Measurements from ENCODE around the gene KIF26B. TPM values are rescaled to one million over a fixed set of nuclear protein-coding genes. Genes with fewer than 3 reads are reported as not detected.

Gene KIF26B
- total RNA-seq, 2 experiments from 2014 or later: 0.60 to 0.84 TPM

DNA sequence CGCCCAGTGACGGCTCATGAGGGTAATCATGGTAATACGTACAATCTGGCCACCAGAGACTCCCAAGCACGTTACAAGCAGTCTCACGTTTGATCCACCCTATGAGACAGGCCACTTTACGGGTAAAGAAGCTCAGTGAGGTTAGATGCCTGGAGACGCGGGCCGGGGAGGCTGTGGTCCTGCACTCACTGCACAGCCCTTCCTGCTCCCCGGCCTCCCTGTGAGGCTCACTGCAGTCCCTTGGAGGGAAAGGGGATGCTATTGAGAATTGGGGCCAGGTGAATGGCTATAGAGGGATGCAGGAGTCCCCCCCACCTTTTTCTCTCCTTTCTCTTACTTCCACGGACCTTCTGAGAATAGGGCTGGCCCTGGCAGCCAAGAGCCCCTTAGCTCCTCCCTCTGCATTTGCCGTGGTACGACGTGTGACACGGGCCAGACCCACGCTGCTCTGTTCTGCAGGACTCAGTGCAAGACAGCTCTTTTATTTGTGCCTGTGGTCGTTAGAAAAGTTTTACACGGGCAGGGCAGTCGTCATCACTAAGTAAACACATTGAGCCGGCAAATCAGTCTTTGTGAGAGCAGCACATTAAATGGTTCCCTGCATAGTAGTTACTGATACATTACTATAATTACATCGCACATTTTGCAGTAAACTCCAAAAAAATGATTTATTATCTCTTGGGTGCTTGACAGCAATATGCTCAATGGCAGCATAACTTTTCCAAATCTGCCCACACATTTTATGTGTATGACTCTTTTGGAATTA lies 18.8 kb downstream of the KIF26B start:
- Mint-ChIP-seq H3K36me3 (no peaks in the 10 kb centered on the region), H3K4me3 (no peak overlapping the region), H3K27me3 (peaks cover 15% of the 10 kb centered on the region), H3K4me1 (peaks cover 2% of the 10 kb centered on the region), H3K9me3 (no peaks in the 10 kb centered on the region), H3K27ac (no peak overlapping the region)
- no peak for DNase-seq

DNA sequence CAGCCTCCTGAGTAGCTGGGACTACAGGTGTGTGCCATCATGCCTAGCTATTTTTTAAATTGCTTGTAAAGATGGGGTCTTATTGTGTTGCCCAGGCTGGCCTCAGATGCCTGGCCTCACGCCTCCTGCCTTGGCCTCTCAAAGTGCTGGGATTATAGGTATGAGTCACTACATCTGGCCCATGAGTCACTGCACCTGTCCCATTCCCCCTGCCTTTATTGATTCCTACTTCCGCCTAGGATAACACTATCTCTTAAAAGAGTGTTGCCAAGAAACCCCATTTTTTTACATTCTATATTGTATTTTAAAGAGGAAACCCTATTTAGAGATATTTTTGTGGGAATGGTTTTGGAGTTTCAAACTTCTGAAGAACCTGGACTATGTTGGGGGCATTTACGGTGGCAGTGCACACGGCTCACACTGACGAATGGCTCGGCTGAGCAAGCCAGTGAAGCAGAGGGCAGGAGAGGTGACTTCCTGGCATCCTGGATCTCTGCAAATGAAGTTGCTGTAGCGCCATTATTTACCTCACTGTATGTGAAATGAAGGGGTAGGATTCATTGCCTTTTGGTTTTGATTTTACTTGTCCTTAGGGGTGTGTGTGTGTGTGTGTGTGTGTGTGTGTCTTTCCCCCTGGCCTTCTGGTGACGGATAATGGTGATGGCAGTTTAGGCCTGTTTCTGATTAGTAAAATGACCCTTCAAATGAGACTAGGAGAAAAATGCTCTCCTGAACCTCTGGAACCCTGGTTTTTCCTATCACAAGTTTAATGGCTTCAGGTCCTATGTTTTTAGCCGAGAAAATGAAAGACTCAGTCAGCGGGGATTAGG lies 22.5 kb downstream of the KIF26B start:
- Mint-ChIP-seq H3K27ac (no peak overlapping the region), H3K4me3 (no peak overlapping the region), H3K36me3 (no peaks in the 10 kb centered on the region), H3K27me3 (no peaks in the 10 kb centered on the region), H3K9me3 (no peaks in the 10 kb centered on the region), H3K4me1 (peaks cover 2% of the 10 kb centered on the region)
- DNase-seq: no peak

DNA sequence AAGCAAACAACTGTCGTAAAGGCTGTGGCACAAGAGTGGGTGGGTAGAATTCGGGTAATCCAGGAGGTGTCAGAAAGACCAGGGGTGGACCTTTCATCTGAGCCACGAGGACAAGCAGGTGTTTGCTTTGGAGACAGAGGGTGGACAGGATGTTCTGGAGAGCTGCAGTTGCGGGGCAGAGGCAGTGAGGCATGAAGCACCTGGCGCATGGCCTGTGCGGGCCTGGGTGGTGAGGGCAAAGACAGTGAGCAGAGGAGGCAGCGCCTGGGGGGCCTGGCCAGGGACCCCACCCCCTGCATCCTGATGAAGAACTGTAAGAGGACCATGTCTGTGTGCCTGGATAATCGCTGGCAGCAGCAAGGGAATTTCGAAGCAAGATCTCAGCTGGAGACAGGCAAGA lies 24.9 kb downstream of the KIF26B start:
- Mint-ChIP-seq H3K27me3 (no peaks in the 10 kb centered on the region), H3K4me3 (no peak overlapping the region), H3K36me3 (no peaks in the 10 kb centered on the region), H3K4me1 (peaks cover 2% of the 10 kb centered on the region), H3K9me3 (no peaks in the 10 kb centered on the region), H3K27ac (no peak overlapping the region)
- no peak for DNase-seq

DNA sequence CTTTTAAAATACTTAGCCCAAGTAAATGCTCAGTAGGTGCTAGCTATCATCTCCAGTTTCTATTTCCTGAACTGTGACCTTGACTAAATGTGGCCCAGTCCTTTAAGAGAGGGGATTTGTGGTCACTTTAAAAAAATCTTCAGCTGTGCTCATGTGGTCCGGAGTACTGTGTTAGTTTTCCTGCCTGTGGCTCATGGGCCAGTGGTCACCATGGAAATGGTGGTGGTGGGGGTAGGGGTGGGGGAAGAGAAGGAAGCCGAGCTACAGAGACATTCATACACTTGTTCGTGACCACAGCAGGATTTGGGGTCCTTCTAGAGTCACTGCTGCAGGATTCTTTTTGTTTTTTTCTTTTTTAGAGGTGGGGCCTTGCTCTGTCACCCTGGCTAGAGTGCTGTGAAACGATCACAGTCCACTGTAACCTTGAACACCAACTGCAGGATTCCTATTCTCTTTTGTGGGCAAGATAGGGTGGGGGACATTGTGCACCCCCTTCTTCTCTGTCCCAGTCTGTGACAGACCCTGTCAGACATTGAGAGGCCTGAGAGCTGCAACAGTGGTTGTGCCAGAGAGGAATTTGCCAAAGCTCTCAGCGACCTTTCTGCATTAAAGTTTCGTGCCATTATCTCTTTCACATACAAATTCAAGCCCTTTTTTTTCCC lies 25.8 kb downstream of the KIF26B start:
- Mint-ChIP-seq H3K27me3 (no peaks in the 10 kb centered on the region), H3K9me3 (no peaks in the 10 kb centered on the region), H3K36me3 (no peaks in the 10 kb centered on the region), H3K4me3 (no peak overlapping the region), H3K27ac (no peak overlapping the region), H3K4me1 (peaks cover 2% of the 10 kb centered on the region)
- no peak for DNase-seq

DNA sequence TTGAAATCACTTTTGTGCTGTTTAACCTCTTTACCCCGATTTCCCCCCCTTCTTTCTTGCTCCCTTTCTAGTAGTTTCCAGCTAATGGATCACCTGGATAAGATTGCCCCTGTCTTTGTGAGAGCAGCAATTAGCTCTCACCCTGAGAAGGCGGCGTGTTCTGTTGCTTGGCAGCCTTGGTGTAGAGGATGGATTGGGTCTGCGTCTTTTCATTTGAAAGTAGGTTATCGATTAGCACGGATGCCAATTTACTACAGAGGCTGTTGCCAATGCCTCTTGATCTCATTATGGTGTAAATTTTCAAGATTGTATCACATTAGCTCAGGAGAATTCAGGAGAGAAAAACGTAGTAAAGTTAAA lies 26.4 kb downstream of the KIF26B start:
- Mint-ChIP-seq H3K27ac (no peak overlapping the region), H3K36me3 (no peaks in the 10 kb centered on the region), H3K4me3 (no peak overlapping the region), H3K9me3 (no peaks in the 10 kb centered on the region), H3K4me1 (peaks cover 2% of the 10 kb centered on the region), H3K27me3 (no peaks in the 10 kb centered on the region)
- no peak for DNase-seq

DNA sequence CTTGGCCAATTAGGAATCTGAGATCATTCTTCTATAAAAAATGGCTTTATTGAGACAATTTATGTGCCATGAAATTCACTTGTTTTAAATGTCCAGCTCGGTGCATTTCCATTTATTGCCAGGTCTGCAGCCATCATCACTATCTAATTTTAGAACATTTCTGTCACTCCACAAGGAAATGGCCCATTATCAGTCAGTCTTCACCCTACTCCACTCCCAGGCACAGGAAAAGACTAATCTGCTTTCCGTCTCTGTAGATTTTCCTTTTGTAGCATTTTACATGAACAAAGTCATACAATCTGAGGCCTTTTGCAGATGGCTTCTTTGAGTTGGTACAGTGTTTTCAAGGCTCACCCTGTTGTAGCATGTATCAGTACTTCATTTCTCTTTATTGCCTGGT lies 27.2 kb downstream of the KIF26B start:
- no peak overlapping the region for H3K4me3 Mint-ChIP-seq
- H3K4me1 Mint-ChIP-seq: peaks cover 2% of the 10 kb centered on the region
- no peak for DNase-seq
- H3K9me3 Mint-ChIP-seq: no peaks in the 10 kb centered on the region
- H3K36me3 Mint-ChIP-seq: no peaks in the 10 kb centered on the region
- H3K27me3 Mint-ChIP-seq: no peaks in the 10 kb centered on the region
- no peak overlapping the region for H3K27ac Mint-ChIP-seq

DNA sequence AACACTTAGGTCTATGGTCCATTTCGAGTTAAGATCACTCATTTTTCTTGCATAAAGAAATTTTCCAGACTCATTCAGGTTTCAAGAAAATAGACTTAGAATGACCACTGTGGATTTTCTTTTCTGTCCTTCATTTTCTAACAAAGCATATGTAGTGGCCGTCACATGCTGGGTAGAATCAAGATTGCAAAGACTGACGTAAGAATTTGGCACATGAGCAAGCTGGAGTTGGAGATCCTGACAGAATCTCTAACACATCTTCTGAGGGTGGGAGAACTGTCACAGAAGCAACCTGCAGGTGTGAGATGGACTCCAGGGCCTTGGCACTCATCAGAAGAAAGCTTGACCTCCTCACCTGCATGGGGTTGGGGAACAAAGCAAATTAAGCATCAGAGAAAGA lies 28.6 kb downstream of the KIF26B start:
- H3K27ac Mint-ChIP-seq: no peak overlapping the region
- H3K9me3 Mint-ChIP-seq: no peaks in the 10 kb centered on the region
- H3K27me3 Mint-ChIP-seq: no peaks in the 10 kb centered on the region
- H3K36me3 Mint-ChIP-seq: no peaks in the 10 kb centered on the region
- H3K4me1 Mint-ChIP-seq: peaks cover 2% of the 10 kb centered on the region
- H3K4me3 Mint-ChIP-seq: no peak overlapping the region
- DNase-seq: no peak

DNA sequence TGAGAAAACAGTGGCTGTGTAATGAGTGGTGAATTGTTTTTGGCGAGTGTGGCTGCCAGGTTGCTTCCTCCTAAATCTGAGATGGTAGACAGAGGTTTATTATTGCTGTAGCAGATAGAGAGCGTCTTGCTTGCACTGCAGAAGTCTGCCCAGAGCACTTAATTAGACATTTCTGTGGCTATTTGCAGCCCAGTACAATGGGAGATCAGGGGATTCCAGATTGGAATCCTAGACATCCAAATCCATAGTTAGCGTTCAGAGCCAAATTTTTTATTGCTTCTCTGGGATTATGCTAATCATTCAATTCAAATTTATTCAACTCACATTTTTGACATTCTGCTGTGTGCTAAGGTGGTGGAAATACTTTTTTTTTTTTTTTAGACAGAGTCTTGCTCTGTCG lies 30.0 kb downstream of the KIF26B start:
- Mint-ChIP-seq H3K27ac (no peak overlapping the region), H3K36me3 (no peaks in the 10 kb centered on the region)

DNA sequence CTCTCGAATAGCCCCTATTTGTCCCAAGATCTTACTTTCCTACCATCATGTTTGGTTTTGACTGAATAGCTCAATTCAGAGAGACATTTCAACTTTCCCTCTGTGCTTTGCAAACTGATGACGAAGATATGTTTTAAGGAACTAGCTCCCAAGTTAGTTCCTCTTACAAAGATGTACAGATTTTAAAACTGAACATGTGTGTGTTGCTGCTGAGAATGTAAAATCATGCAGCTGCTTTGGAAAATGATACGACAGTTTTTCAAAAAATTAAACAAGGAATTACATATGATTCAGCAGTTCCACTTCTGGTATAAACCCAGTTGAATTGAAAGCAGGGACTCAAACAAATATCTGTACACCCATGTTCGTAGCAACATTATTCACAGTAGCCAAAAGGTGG lies 33.6 kb downstream of the KIF26B start:
- no peaks in the 10 kb centered on the region for H3K9me3 Mint-ChIP-seq

More for the DNA sequence above, 30.0 kb downstream of the KIF26B start:
- no peak overlapping the region for H3K4me3 Mint-ChIP-seq
- no peaks in the 10 kb centered on the region for H3K27me3 Mint-ChIP-seq
- H3K4me1 Mint-ChIP-seq: peaks cover 2% of the 10 kb centered on the region
- no peak for DNase-seq
- no peaks in the 10 kb centered on the region for H3K9me3 Mint-ChIP-seq

DNA sequence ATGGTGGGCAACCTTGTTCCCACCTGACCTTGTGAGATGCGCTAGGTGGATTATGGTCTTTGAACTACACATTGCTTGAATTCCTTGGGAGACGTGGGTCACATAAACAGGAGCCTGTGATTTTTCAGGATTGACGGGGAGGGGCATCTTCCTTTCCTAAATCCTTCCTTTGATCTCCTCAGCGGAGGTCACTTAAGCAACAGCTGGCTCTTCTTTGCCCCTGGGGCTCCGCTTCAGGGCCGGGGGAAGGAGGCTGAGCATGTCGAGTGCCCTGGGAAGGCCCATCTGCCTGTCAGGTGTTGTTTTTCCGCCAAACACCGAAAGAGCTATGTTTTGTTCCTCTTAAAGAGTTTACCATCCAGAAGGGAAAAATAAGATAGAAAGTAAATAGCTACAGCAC lies 40.6 kb downstream of the KIF26B start:
- Mint-ChIP-seq H3K36me3 (no peaks in the 10 kb centered on the region), H3K27ac (no peak overlapping the region), H3K4me1 (peaks cover 6% of the 10 kb centered on the region), H3K4me3 (no peak overlapping the region), H3K9me3 (no peaks in the 10 kb centered on the region), H3K27me3 (peaks cover 26% of the 10 kb centered on the region)
- no peak for DNase-seq

More for the DNA sequence above, 33.6 kb downstream of the KIF26B start:
- Mint-ChIP-seq H3K27ac (no peak overlapping the region), H3K4me1 (no peaks in the 10 kb centered on the region), H3K36me3 (no peaks in the 10 kb centered on the region), H3K4me3 (no peak overlapping the region), H3K27me3 (no peaks in the 10 kb centered on the region)
- DNase-seq: no peak

DNA sequence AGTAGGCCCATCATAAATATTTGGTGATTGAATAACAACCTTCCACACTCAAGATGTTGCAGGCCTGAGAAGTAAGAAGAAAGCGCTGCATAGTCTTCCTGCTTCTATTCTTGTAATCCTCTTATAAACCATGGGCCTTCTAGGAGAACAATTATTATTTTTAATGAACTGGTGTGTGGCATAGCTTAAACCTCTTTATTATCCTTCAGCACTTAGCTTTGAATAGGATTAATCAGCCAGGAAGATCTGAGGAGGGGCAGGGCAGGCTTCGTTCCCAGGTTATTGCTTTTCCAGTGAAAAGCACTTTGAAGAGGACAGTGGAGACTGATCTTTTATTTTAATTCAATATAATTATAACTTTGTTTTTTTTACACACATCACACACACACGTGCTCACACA lies 42.3 kb downstream of the KIF26B start:
- Mint-ChIP-seq H3K27me3 (peaks cover 28% of the 10 kb centered on the region), H3K4me3 (no peak overlapping the region), H3K4me1 (peaks cover 9% of the 10 kb centered on the region), H3K36me3 (no peaks in the 10 kb centered on the region), H3K9me3 (no peaks in the 10 kb centered on the region), H3K27ac (no peak overlapping the region)
- DNase-seq: no peak

DNA sequence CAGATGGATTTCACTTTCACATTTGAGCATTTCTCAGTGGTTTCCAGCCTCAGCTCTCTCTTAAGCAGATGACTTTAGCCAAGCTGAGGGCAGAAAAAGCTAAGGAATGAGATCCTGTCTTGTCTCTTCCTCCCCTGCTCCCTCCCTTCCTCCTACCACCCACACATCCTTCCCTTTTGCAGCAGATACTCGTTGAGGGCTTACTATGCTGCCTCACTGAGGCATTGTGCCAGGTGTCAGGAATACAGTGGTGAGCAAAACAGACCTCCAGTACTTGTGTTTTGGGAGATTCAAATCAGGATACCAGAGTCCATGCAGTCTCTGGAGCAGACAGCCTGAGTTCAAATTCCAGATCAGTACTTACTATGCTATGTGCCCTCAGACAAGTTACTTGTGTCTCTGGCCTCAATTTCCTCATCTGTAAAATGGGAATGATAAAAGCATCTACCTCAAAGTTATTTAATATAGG lies 43.2 kb downstream of the KIF26B start:
- Mint-ChIP-seq H3K9me3 (no peaks in the 10 kb centered on the region), H3K27me3 (peaks cover 28% of the 10 kb centered on the region), H3K4me1 (peaks cover 9% of the 10 kb centered on the region), H3K4me3 (no peak overlapping the region), H3K27ac (no peak overlapping the region), H3K36me3 (no peaks in the 10 kb centered on the region)
- no peak for DNase-seq

DNA sequence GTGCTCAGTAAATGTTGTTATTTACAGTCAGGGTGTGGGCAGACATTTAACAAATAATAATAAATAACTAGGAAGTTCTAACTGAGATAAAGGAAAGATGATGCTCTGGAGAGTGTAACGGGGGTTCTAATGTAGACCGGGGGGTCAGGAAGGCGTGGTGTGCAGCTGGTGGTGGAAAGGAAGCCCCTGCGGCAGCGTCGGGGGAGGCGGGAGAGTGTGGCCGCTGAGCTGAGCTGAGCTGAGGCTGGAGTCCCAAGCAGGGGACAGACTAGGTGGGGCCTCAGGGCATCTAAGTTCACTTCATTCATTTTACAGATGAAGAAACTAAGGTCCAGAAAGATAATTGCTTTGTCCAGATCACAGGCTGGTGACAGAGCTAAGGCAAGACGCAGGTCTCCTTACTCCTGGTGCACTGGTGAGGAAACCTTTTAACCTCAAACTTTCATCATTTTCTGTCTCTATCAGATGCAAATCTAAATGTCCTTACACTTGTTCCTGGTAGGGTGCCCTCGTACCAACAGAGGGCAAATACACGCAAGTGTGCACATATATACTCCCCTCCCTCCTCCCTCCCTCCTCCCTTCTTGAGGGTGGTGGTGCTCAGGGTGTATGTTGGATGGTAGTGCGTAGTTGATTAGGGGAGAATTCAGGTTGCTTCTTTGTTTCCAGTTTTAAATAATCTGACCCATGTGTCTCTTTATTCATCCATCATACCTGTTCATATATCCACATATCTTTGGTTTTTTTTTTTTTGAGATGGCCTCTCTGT lies 44.1 kb downstream of the KIF26B start:
- Mint-ChIP-seq H3K9me3 (no peaks in the 10 kb centered on the region), H3K27me3 (peaks cover 28% of the 10 kb centered on the region), H3K4me3 (no peak overlapping the region), H3K4me1 (peaks cover 9% of the 10 kb centered on the region), H3K27ac (no peak overlapping the region), H3K36me3 (no peaks in the 10 kb centered on the region)
- no peak for DNase-seq

DNA sequence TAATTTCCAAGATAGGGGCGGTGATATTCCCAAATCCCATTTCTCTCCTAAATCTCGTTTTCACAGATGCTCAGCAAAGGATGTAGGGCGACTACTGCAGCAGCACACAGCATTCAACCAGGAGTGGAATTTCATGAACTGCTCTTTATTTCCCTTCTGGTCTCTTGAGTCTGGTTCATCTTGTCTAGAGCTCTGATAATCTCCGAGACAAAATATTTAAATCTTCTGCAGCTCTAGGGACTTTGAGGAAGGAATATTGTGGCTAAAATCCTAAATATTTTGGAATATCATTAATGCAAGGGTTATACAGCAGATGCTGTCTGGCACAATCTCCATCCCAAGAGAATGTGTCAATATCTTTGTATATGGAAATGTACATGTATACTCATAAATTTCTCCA lies 45.4 kb downstream of the KIF26B start:
- Mint-ChIP-seq H3K9me3 (no peaks in the 10 kb centered on the region), H3K4me3 (no peak overlapping the region), H3K27ac (no peak overlapping the region), H3K36me3 (no peaks in the 10 kb centered on the region), H3K4me1 (peaks cover 9% of the 10 kb centered on the region), H3K27me3 (peaks cover 28% of the 10 kb centered on the region)
- no peak for DNase-seq

DNA sequence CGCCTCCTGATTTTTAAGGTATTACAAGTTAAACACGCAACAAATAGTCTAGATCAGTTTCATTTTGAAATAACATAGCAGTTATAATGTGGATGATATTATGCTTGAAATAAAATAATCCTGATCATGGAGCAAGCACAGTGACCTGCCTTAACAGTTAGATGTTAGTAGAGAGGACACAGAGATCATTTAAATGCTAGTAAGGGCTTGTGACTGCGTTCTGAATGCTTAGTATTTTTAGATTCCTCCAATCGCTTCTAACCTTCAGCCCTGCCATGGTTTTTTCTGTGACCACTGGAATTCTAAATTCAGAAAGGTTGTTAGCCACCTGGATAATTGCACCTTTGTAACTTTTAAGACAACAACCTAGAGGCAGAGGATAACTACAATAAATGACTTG lies 46.4 kb downstream of the KIF26B start:
- Mint-ChIP-seq H3K4me3 (no peak overlapping the region), H3K4me1 (peaks cover 9% of the 10 kb centered on the region), H3K9me3 (peaks cover 3% of the 10 kb centered on the region), H3K27me3 (peaks cover 28% of the 10 kb centered on the region), H3K27ac (no peak overlapping the region), H3K36me3 (no peaks in the 10 kb centered on the region)
- no peak for DNase-seq
